WTC11 (cell line): Measurements from ENCODE around the gene IGFL2. TPM values are rescaled to one million over a fixed set of nuclear protein-coding genes. Genes with fewer than 3 reads are reported as not detected.

Source experiments
- ATAC-seq: fragments of 200-7000 bp; cut with Tn5 transposase; 2 replicates; pipeline ENCODE4 v1.10.0; 2021; ENCODE audit warnings: mild to moderate bottlenecking, moderate library complexity
- CTCF ChIA-PET: fragments of 300-600 bp; sonication (Branson Sonifier 250); formaldehyde crosslinking; loops from one replicate; lab custom pipeline; 2021; ENCODE audit warnings: antibody characterized with exemption; lab: Charles Lee
- POLR2A ChIA-PET: fragments of 350-600 bp; sonication (Branson Sonifier 250); formaldehyde crosslinking; loops from one replicate; lab custom pipeline; 2021; ENCODE audit warnings: antibody characterized with exemption; lab: Charles Lee
- DNase-seq: peaks from one replicate; pipeline ENCODE4 v3.0.0; 2021; ENCODE audit warnings: low spot score
- H3K27ac Mint-ChIP-seq: 2 replicates; pipeline ENCODE4 v1.8.0; 2021; ENCODE audit warnings: mixed read lengths
- H3K27me3 Mint-ChIP-seq: 2 replicates; pipeline ENCODE4 v1.8.0; 2021; ENCODE audit warnings: low read depth, mild to moderate bottlenecking, moderate library complexity, mixed read lengths
- H3K36me3 Mint-ChIP-seq: 2 replicates; pipeline ENCODE4 v1.8.0; 2021; ENCODE audit warnings: mixed read lengths
- H3K4me1 Mint-ChIP-seq: 2 replicates; pipeline ENCODE4 v1.8.0; 2022; ENCODE audit warnings: mixed read lengths
- H3K4me3 Mint-ChIP-seq: 2 replicates; pipeline ENCODE4 v1.8.0; 2021; ENCODE audit warnings: mild to moderate bottlenecking, moderate library complexity, mixed read lengths
- H3K9me3 Mint-ChIP-seq: 2 replicates; pipeline ENCODE4 v1.8.0; 2021; ENCODE audit warnings: mixed read lengths
- AR ChIP-seq: fragments of 250-450 bp; sonication (Bioruptor Pico); IDR thresholded peaks from 2 replicates; pipeline ENCODE4 v1.9.0; 2021; ENCODE audit warnings: mild to moderate bottlenecking
- ARID4B ChIP-seq: sonication (generic); formaldehyde crosslinking; IDR thresholded peaks from 2 replicates; pipeline ENCODE4 v1.8.0; 2023; ENCODE audit warnings: missing genetic modification reagents, mild to moderate bottlenecking, borderline replicate concordance
- FOXJ3 ChIP-seq: sonication (generic); formaldehyde crosslinking; IDR thresholded peaks from 2 replicates; pipeline ENCODE4 v1.9.0; 2021; ENCODE audit warnings: missing genetic modification reagents, mild to moderate bottlenecking, borderline replicate concordance
- FOXK1 ChIP-seq: sonication (generic); formaldehyde crosslinking; IDR thresholded peaks from 2 replicates; pipeline ENCODE4 v1.8.0; 2022; ENCODE audit warnings: mild to moderate bottlenecking, moderate library complexity, missing genetic modification reagents
- JAZF1 ChIP-seq: fragments of 250-450 bp; sonication (Bioruptor Pico); IDR thresholded peaks from 2 replicates; pipeline ENCODE4 v1.9.0; 2021; ENCODE audit warnings: moderate library complexity, mild to moderate bottlenecking, inconsistent platforms
- KAT7 ChIP-seq: sonication (generic); formaldehyde crosslinking; IDR thresholded peaks from 2 replicates; pipeline ENCODE4 v1.8.1; 2023; ENCODE audit warnings: missing genetic modification reagents, mild to moderate bottlenecking, borderline replicate concordance
- MYBL2 ChIP-seq: sonication (generic); formaldehyde crosslinking; IDR thresholded peaks from 2 replicates; pipeline ENCODE4 v1.8.1; 2023; ENCODE audit warnings: mild to moderate bottlenecking, moderate library complexity, missing genetic modification reagents
- NR1H2 ChIP-seq: sonication (generic); formaldehyde crosslinking; IDR thresholded peaks from 2 replicates; pipeline ENCODE4 v1.9.0; 2021; ENCODE audit warnings: mild to moderate bottlenecking, moderate library complexity, missing genetic modification reagents
- NR2C2 ChIP-seq: sonication (generic); formaldehyde crosslinking; IDR thresholded peaks from 2 replicates; pipeline ENCODE4 v1.8.0; 2022; ENCODE audit warnings: mild to moderate bottlenecking, missing genetic modification reagents
- PRRX2 ChIP-seq: fragments of 250-450 bp; sonication (Bioruptor Pico); IDR thresholded peaks from 2 replicates; pipeline ENCODE4 v1.8.0; 2021; ENCODE audit warnings: mild to moderate bottlenecking
- RELA ChIP-seq: sonication (generic); formaldehyde crosslinking; IDR thresholded peaks from 2 replicates; pipeline ENCODE4 v1.8.1; 2022; ENCODE audit warnings: missing genetic modification reagents, mild to moderate bottlenecking, borderline replicate concordance
- TCF7 ChIP-seq: sonication (generic); formaldehyde crosslinking; IDR thresholded peaks from 2 replicates; pipeline ENCODE4 v1.8.0; 2022; ENCODE audit warnings: mild to moderate bottlenecking, low read depth, missing genetic modification reagents, moderate library complexity
- USF1 ChIP-seq: sonication (generic); formaldehyde crosslinking; IDR thresholded peaks from 2 replicates; pipeline ENCODE4 v1.8.0; 2022; ENCODE audit warnings: mild to moderate bottlenecking, missing genetic modification reagents
- ZNF138 ChIP-seq: sonication (generic); formaldehyde crosslinking; conservative IDR thresholded peaks from 2 replicates; pipeline ENCODE4 v1.8.1; 2022; ENCODE audit warnings: mild to moderate bottlenecking, moderate library complexity, missing genetic modification reagents
- ZNF263 ChIP-seq: sonication (generic); formaldehyde crosslinking; IDR thresholded peaks from 2 replicates; pipeline ENCODE4 v1.8.1; 2022; ENCODE audit warnings: low read depth, mild to moderate bottlenecking, moderate library complexity, missing genetic modification reagents
- ZNF317 ChIP-seq: sonication (generic); formaldehyde crosslinking; IDR thresholded peaks from 2 replicates; pipeline ENCODE4 v1.8.1; 2023; ENCODE audit warnings: low read depth, mild to moderate bottlenecking, moderate library complexity, missing genetic modification reagents, borderline replicate concordance
- ZNF423 ChIP-seq: fragments of 250-450 bp; sonication (Bioruptor Pico); IDR thresholded peaks from 2 replicates; pipeline ENCODE4 v2.1.2; 2022; ENCODE audit warnings: mild to moderate bottlenecking, moderate library complexity
- total RNA-seq: library from RNA; stranded (reverse); gene quantifications from 3 replicates; pipeline ENCODE4 v1.2.3, GENCODE V29; 2021
- TF ChIP-seq, protein P1 (sequence below): sonication (generic); formaldehyde crosslinking; IDR thresholded peaks from 2 replicates; pipeline ENCODE4 v1.8.1; 2022; ENCODE audit warnings: mild to moderate bottlenecking, moderate library complexity, missing genetic modification reagents
- TF ChIP-seq, protein P2 (sequence below): sonication (generic); formaldehyde crosslinking; IDR thresholded peaks from 2 replicates; pipeline ENCODE4 v1.8.1; 2023; ENCODE audit warnings: mild to moderate bottlenecking, missing genetic modification reagents, borderline replicate concordance
- TF ChIP-seq, protein P3 (sequence below): sonication (generic); formaldehyde crosslinking; IDR thresholded peaks from 2 replicates; pipeline ENCODE4 v1.8.0; 2022; ENCODE audit warnings: mild to moderate bottlenecking, missing genetic modification reagents

The IGFL2 gene
- total RNA-seq, 1 experiment from 2014 or later, result not detected

- Mint-ChIP-seq H3K4me3 (no peak overlapping the region), H3K27me3 (no peaks in the 10 kb centered on the region), H3K27ac (no peak overlapping the region), H3K4me1 (no peaks in the 10 kb centered on the region), H3K9me3 (0 out of 2 replicates have a peak, but pooled peaks cover 6% of the 10 kb centered on the region), H3K36me3 (no peaks in the 10 kb centered on the region)
- ChIA-PET CTCF (interaction anchor here (1.0 to 1.2 kb wide), 2 partner anchors 9 to 104 kb away, joined by 3 to 5 read pairs; no protein-coding TSS in a partner anchor), POLR2A (no interaction called here)
- DNase-seq (no peak), ATAC-seq (no peak)
- TF ChIP-seq USF1, result no peak
- TF ChIP-seq MYBL2, result no peak
- TF ChIP-seq ZNF263 (CRISPR knock-in tag), result no peak
- no peak for TF ChIP-seq RELA
- TF ChIP-seq KAT7 (CRISPR knock-in tag), result no peak
- TF ChIP-seq AR (CRISPR knock-in tag), result no peak
- TF ChIP-seq FOXJ3 (CRISPR knock-in tag), result no peak
- TF ChIP-seq TCF7 (CRISPR knock-in tag), result no peak
- no peak for TF ChIP-seq ZNF423 (CRISPR knock-in tag)
- TF ChIP-seq, protein P1, sequence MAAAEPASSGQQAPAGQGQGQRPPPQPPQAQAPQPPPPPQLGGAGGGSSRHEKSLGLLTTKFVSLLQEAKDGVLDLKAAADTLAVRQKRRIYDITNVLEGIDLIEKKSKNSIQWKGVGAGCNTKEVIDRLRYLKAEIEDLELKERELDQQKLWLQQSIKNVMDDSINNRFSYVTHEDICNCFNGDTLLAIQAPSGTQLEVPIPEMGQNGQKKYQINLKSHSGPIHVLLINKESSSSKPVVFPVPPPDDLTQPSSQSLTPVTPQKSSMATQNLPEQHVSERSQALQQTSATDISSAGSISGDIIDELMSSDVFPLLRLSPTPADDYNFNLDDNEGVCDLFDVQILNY (CRISPR knock-in tag), result no peak
- no peak for TF ChIP-seq ARID4B (CRISPR knock-in tag)
- TF ChIP-seq, protein P2, sequence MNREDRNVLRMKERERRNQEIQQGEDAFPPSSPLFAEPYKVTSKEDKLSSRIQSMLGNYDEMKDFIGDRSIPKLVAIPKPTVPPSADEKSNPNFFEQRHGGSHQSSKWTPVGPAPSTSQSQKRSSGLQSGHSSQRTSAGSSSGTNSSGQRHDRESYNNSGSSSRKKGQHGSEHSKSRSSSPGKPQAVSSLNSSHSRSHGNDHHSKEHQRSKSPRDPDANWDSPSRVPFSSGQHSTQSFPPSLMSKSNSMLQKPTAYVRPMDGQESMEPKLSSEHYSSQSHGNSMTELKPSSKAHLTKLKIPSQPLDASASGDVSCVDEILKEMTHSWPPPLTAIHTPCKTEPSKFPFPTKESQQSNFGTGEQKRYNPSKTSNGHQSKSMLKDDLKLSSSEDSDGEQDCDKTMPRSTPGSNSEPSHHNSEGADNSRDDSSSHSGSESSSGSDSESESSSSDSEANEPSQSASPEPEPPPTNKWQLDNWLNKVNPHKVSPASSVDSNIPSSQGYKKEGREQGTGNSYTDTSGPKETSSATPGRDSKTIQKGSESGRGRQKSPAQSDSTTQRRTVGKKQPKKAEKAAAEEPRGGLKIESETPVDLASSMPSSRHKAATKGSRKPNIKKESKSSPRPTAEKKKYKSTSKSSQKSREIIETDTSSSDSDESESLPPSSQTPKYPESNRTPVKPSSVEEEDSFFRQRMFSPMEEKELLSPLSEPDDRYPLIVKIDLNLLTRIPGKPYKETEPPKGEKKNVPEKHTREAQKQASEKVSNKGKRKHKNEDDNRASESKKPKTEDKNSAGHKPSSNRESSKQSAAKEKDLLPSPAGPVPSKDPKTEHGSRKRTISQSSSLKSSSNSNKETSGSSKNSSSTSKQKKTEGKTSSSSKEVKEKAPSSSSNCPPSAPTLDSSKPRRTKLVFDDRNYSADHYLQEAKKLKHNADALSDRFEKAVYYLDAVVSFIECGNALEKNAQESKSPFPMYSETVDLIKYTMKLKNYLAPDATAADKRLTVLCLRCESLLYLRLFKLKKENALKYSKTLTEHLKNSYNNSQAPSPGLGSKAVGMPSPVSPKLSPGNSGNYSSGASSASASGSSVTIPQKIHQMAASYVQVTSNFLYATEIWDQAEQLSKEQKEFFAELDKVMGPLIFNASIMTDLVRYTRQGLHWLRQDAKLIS (CRISPR knock-in tag), result no peak
- no peak for TF ChIP-seq ZNF138 (CRISPR knock-in tag)
- no peak for TF ChIP-seq JAZF1 (CRISPR knock-in tag)
- no peak for TF ChIP-seq NR2C2
- TF ChIP-seq ZNF317 (CRISPR knock-in tag), result no peak
- TF ChIP-seq, protein P3, sequence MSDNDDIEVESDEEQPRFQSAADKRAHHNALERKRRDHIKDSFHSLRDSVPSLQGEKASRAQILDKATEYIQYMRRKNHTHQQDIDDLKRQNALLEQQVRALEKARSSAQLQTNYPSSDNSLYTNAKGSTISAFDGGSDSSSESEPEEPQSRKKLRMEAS (CRISPR knock-in tag), result no peak
- TF ChIP-seq NR1H2, result no peak
- no peak for TF ChIP-seq FOXK1
- TF ChIP-seq PRRX2 (CRISPR knock-in tag), result no peak
Measured at GRCh38 chr19:46180701-46181387, 32.8 kb downstream of the IGFL2 start.
